Effector CD8-positive, alpha-beta T cell (primary cell): ENCODE results near the gene MYNN.

Experiments
- DNase-seq: peaks from one replicate; lab custom pipeline; 2025; lab: John Stamatoyannopoulos, UW

Gene MYNN

DNA sequence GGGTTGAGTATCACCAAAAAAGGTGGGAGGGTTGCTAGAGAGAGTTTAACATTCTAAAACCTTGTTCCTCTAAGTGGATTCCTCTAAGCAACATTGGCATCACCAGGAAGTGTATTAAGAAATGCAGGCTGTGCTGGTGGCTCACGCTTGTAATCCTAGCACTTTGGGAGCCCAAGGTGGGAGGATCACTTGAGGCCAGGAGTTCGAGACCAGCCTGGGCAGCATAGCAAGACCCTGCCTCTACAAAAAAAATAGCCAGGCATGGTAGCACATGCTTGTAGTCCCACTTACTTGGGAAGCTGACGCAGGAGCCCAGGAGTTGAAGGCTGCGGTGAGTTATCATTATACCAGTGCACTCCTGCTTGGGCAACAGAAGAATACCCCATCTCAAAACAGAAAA is 4.6 kb downstream of the MYNN start:
- DNase-seq: no peak

- DNase-seq: no peak
These were observed 7.5 kb downstream of the MYNN start for GRCh38 chr3:169780742-169781141.

DNA sequence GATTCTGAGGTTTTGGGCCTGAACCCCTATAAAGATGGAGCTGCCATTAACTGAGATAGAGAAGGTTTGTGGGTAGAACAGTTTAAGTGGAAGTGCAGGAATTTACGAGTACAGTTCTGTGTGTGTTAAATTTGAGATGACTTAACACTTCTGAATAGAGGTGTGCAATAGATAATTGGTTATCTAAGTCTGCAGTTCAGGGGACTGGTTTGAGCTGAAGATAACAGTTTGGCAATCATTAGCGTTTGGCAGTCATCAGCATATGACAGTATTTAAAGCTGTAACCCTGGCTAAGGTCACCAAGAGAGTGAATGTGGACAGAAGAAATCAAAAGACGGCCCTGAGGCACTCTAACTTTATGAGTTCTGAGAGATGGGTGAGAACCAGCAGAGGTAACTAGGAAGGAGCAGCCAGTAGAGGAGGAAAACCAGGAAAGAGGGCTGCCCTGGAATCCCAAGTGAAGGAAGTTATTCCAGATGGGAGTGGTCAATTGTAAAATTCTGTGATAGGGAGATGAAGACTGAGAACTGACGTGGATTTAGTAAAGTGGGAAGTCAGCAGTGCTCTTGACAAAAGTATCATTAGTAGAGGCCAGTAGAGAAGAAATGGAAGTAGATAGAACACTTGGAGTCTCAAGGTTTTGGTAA is 8.1 kb downstream of the MYNN start:
- no peak for DNase-seq

GRCh38 chr3:169787120-169787519 is 13.9 kb downstream of the MYNN start:
- DNase-seq: no peak

GRCh38 chr3:169787791-169788190 is 14.6 kb downstream of the MYNN start:
- DNase-seq: no peak

DNA sequence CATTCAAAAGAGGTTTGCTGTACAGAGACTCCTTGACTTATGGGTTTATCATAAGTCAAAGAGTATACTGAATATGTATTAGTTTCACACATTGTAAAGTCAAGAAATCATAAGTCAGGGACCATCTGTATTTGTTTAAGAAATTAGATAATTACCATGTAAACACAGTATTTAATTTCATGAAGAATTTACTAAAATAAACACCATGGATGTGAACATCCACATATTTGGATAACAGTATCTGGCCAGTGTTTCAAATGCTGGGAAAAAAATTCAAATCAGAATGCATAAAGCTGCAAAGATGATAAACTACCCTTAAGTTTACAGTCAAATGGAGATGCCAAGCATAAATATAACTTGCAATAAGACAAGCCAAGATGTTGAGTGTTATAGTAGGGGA is 17.0 kb downstream of the MYNN start:
- DNase-seq: no peak

GRCh38 chr3:169790687-169791429 is 17.7 kb downstream of the MYNN start:
- no peak for DNase-seq

GRCh38 chr3:169792359-169792758 is 19.2 kb downstream of the MYNN start:
- DNase-seq: no peak

- DNase-seq: no peak
These were observed 31.5 kb downstream of the MYNN start for GRCh38 chr3:169804681-169805080.

DNA sequence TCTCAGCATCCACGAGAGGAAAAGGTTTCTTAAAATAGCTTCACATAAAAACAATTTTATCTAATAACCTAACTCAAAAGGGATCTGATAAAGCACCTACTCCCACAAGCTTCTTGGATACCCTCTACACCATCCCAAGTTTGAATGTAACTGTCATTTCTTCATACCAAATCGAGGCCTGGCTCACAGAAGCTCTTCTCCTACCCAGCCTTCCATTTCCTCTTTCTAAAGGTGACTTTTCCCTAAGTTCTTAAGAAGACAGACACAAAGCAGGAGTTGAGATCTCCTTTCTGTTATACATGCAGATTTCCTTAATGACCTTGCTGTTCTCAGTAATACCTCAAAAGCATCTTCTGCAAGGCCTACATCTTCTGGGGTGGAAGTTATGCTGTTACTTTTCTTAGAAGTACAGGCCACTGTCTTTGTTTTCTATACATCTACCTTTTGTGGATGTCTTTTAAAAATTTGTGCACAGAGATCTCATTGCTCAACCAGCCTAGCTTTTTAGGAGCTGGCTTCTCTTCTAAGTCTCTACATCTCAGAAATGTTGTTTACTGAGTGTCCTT is 36.1 kb downstream of the MYNN start:
- DNase-seq: no peak

GRCh38 chr3:169811631-169812331 is 38.6 kb downstream of the MYNN start:
- no peak for DNase-seq

DNA sequence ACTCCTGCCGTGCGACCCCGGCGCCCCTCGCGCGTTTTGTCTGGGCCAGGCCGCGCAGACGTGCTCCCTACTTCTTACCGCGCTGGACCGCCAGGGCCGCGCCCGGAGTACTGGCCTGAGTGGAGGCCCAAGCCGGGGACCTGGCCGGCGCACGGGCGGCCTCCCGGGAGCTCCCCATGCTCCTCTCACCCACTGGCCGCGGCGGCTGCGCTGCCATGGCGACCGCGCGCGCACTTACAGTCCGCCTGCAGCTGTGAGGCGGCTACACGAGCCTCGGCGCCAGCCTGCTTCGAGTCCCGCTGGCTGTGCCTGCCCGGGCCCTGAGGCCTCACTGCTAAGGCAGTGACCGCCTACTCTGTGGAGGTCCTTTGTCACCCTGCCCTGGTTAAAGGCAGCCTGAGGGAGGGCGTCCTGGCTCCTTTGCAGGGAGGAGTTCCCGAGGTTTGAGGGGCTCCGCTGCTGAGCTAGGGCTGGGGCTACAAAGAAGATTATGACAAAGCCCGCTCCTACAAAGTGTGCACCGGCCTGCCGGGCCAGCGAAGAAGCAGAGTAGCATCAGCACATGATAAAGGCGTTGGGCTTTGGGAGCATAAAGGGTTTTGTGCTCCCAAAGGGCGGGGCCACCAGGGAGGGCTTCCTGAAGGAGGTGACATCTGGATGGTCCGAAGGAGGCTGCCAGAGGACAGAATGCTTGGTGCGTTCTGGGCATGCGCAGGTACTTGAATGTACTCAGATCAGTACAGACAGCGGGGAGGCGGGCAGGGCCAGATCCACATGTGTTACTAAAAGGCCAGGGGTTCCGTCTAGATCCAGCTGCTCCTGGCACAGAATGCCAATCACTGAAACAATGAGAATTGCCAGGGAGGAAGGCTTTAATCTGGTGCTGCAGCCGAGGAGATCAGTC is 39.4 kb downstream of the MYNN start, which contains the start of the genes LRRC34 and LRRIQ4:
TSS of gene LRRC34 (minus strand) at position 573 of the 904 bp plus-strand sequence. CDS start at position 217, 356 bp downstream.
TSS of gene LRRIQ4 (plus strand) at position 539 of the 904 bp plus-strand sequence. CDS start 9,052 bp downstream, outside the sequence.
- DNase-seq: peak; percentile 32

- DNase-seq: no peak
These were observed 40.1 kb downstream of the MYNN start for GRCh38 chr3:169813278-169813677.

DNA sequence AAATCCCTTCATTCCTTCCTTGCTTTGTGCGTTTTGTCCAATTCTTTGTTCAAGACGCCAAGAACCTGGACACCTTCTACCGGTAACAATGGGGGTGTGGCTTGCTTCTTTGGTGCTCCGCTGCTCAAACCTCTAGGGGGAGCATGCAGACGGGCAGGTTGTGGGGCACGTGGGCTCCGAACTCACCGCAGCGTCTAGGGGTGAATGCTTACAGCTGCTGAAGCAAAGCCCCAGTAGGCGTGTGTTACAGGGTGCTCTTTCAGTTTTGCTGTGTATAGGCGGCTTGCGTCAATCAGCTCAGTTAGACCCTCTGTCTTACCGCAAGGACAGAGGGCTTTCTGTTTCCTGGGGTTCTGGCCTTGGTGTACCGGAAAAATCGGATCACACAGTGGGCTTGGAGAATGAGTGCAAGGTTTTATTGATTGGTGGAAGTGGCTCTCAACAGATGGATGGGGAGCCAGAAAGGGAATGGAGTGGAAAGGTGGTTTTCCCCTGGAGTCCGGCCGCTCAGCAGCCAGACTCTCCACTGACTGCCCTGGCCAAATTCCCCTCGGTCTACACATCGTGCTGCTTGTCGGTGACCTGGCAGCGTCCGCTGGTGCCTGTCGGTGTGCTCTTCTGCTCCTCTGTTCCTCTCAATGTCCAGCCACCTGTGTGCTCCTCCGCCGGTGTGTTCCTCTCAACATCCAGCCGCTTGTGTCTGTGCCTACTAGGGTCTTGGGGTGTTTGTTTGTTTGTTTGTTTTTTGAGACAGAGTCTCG is 40.7 kb downstream of the MYNN start:
- DNase-seq: peak; percentile 49

GRCh38 chr3:169815590-169816150 is 42.5 kb downstream of the MYNN start:
- DNase-seq: no peak

- DNase-seq: no peak
These were observed 45.1 kb downstream of the MYNN start for GRCh38 chr3:169818316-169818715.

GRCh38 chr3:169822091-169822490 is 48.9 kb downstream of the MYNN start:
- DNase-seq: no peak

- DNase-seq: no peak
These were observed 49.3 kb downstream of the MYNN start for GRCh38 chr3:169822540-169822939.

DNA sequence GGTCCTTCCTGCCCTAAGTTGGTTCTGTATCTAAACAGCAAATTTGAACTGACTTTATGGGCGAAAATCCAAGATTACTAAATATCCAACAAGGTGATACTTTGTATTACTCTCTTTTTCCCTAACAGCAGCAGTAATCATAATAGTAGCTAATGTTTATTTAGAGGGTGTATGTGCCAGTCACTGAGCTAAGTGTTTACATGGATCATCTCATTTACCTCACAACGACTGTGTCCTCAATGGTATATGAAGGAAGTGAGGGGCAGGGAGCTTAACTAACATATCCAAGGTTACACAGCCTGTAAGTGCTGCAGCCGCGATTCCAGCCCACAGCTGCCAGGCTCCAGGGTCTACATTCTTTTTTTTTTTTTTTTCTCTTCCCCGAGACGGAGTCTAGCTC is 49.8 kb downstream of the MYNN start:
- no peak for DNase-seq

DNA sequence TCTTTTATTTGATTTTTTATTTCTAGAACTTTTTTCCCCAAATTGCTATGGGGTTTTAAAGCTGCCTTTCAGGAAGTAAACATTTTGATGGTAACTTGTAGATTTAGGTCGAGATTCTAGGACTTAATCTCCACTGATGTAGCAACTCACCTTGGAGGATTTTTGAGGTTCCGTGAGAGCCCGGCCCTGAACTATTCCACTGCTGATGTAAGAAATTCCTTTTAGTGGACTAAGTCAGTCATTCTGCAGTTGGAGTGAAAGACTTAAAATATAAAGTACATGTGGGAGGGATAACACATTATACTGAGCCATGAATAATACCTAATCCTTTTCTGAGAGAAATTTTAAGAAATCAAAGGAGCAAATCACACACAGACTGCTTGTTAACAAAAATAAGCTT is 52.1 kb downstream of the MYNN start:
- no peak for DNase-seq
